GM12801 (cell line): ENCODE data around the gene PLCG2.

ENCODE experiments used
- TF ChIP-seq, protein P1 (sequence below): IDR thresholded peaks from one replicate; pipeline ENCODE4 v1.5.1; 2011; ENCODE audit warnings: control low read depth; ENCODE audit not compliant: insufficient read length; ENCODE audit errors: extremely low read depth

Gene PLCG2

DNA sequence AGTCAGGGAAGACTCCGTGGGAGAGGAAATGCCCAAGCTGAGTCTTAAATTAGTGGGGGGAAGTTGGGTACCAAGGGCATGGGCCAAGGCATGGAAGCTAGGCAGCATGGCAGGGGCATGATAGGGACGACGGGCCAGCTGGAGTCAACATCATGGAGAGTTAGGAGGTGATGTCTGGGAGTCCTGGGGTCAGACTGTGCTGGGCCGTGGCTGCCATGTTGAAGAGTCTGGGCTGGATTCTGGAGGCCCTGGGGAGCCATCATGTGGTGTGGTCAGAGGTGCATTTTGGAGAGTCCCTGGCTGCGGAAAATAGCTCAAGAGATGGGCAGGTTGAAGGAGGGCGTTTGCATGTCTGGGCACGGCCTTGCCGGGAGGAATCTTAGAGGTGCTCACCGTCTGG is 146.9 kb downstream of the PLCG2 start:
- TF ChIP-seq, protein P1, sequence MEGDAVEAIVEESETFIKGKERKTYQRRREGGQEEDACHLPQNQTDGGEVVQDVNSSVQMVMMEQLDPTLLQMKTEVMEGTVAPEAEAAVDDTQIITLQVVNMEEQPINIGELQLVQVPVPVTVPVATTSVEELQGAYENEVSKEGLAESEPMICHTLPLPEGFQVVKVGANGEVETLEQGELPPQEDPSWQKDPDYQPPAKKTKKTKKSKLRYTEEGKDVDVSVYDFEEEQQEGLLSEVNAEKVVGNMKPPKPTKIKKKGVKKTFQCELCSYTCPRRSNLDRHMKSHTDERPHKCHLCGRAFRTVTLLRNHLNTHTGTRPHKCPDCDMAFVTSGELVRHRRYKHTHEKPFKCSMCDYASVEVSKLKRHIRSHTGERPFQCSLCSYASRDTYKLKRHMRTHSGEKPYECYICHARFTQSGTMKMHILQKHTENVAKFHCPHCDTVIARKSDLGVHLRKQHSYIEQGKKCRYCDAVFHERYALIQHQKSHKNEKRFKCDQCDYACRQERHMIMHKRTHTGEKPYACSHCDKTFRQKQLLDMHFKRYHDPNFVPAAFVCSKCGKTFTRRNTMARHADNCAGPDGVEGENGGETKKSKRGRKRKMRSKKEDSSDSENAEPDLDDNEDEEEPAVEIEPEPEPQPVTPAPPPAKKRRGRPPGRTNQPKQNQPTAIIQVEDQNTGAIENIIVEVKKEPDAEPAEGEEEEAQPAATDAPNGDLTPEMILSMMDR, result no peak

DNA sequence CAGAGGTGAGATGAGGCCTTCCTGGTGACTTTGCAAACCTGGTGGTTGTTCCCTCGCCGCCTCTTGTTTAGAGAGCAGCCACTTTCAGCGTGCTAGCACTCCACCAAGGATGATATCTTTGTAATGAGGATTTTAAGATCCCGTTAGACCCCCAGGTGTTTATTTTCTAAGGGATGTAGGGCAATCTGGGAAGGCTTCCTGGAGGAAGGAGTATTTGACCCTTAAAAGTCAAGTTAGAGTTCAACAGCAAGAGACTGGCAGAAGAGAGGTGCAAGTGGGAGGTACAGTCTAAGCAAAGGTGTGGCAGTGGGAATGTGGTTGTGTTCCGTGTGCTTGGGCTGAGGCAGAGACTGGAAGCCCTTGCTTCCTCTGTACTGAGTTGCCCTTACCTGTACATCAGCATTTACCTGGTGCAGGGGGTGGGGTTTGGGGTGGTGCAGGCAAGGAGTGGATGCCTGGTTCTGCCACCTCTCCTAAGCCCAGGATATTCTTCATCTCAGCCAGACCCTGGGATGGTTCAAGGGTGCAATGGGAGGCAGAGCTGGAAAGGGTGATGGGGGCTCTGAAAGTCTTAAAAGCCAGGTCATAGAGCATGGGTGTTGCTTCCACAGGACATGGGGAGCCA is 148.6 kb downstream of the PLCG2 start:
- TF ChIP-seq, protein P1, result no peak

DNA sequence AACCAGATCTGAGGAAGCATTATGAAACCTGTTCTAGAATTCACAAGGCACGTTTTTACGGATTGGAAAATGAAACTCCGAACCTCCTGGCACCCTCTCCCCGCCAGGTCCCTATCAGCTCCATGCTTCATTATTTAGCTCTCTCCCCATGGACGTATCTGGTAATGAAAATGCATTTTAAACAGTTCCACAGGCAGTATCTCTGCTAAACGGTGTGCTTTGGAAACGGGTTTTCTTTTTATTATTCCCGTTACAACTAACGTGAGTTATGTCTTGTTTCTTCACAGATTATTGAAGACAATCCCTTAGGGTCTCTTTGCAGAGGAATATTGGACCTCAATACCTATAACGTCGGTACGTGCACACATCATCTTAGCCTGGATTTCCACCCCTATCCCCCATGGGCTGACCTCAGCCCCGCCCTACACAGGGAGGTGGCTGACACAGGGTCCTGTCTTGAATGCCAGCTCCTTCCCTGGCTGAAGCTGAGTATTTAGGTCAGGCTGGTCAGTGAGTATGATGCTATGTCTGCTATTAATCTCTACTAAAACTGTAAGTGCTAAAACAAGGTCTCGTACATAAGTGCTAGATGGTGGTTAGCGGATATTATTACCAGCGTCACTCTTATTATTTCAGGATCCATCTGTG is 149.3 kb downstream of the PLCG2 start:
- TF ChIP-seq, protein P1, result no peak

DNA sequence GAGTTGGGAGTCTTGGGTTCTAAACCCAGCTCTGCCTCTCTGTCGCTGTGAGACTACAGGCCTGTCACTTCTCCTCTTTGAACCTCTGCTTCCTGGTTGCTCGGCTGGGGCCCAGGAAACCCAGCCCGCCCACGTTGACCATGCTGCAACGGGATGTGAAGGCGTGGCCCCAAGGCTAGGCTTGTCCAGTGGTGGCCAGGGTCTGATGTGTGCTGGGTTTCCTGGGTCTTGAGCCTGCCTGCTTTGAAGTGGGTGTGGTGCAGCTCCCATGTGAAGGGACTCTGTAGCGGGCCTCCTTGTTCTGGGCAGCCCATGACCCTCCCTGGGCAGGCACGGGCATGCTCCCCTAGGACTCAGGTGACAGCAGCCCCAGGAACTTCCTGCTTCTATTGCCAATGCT is 149.9 kb downstream of the PLCG2 start:
- TF ChIP-seq, protein P1, result no peak

DNA sequence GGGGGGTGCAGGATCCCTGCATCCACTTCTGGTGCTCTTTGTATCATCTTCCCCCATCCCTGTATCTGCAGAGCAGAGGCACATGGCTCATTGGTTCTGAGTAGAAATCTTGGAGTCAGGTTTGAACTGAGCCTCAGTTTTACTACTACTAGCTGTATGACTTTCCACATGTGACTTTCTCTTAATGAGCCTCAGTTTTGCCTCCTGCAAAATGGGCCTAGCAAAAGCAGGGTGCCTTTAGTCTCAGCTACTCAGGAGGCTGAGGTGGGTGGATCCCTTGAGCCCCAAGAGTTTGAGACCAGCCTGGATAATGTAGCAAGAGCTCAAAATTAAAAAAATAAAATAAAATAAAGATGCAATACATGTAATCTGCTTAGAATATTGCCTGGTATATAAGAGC is 150.8 kb downstream of the PLCG2 start:
- TF ChIP-seq, protein P1, result no peak

DNA sequence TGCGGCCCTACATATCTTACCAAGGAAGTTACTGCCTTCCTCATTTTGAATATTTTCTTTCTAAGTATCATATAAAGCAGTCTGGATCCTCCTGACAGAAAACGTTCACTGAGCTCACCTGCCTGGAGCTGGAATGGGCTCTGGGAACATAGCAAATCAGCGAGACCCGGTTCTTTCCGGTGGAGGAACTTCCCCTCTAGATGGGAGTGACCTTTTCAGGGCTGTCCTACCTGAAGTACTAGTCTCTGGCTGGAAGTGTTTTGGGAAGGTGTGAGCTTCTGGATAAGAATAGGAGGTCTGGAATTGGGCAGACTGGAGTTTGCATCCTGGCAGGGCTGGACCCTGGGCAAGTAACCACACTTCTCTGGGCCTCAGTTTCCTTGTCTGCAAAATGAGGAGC is 152.8 kb downstream of the PLCG2 start:
- TF ChIP-seq, protein P1, result no peak

DNA sequence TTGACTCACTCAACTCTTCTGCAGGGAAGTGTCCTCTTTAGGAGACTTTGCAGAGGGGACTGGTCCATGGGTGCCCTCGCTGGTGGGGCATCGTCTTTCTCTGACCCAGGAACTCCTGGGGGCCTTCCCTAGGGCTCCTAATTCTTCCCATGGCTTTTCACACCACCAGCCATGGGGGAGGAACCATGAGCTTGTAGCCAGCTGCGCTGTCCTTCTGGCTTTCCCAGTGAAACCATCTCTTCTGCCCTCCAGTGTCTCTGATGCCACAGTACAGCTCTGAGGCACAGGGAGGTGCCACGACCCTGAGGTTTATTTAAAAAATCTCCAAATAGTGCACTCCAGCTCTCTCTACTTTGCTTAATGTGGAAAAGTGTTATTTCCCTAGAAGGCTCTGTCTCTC is 153.6 kb downstream of the PLCG2 start:
- TF ChIP-seq, protein P1, result no peak
